Gastrocnemius medialis (tissue), 4 donors: ENCODE data around the gene STPG4.

Source experiments
- CTCF ChIP-seq, 5 experiments: fragments of 450-650 bp in 3 of 5; fragments of 200-600 bp in 2 of 5; sonication (generic) in 2 of 5; IDR thresholded peaks in 4 of 5; conservative IDR thresholded peaks in 1 of 5; 1 replicate in 4 of 5; 2 replicates in 1 of 5; pipeline ENCODE4 v1.5.1; 2016 to 2019; ENCODE audit warnings: antibody characterized with exemption in 5 of 5, mild to moderate bottlenecking in 3 of 5, moderate library complexity in 3 of 5
- POLR2A ChIP-seq, 2 donors: fragments of 450-650 bp; IDR thresholded peaks; one replicate each; pipeline ENCODE4 v1.6.1; 2017; ENCODE audit warnings: antibody characterized with exemption in 2 of 2, mild to moderate bottlenecking in 2 of 2, moderate library complexity in 2 of 2

- TF ChIP-seq CTCF (IDR thresholded peaks at IDR 0.05 in 4 of 5, conservative IDR thresholded peaks at IDR 0.05 in 1 of 5) (no peak), POLR2A (IDR thresholded peaks at IDR 0.05) (no peak)
Observed at GRCh38 chr2:47167149-47167548, 12.0 kb upstream of the STPG4 start.
